Activated naive CD8-positive, alpha-beta T cell treated with anti-CD3 and anti-CD28 coated beads for 36 hours (primary cell): ENCODE results near the gene GSTO2. TPM values are rescaled to one million over a fixed set of nuclear protein-coding genes. Genes with fewer than 3 reads are reported as not detected.
"Not testable (repeated sequence)": the region's sequence is repeated elsewhere in the genome, so short reads cannot be mapped to it uniquely, and the experiment has no call there.

ENCODE experiments used
- DNase-seq: peaks from one replicate; pipeline ENCODE4 v3.0.0; 2021
- H3K27ac Mint-ChIP-seq: one replicate; pipeline ENCODE4 v1.8.0; 2022; ENCODE audit warnings: mild to moderate bottlenecking, moderate library complexity, mixed read lengths
- H3K27me3 Mint-ChIP-seq: one replicate; pipeline ENCODE4 v1.8.0; 2022; ENCODE audit warnings: mild to moderate bottlenecking, mixed read lengths
- H3K36me3 Mint-ChIP-seq: one replicate; pipeline ENCODE4 v1.8.0; 2021; ENCODE audit warnings: mild to moderate bottlenecking, mixed read lengths
- H3K4me1 Mint-ChIP-seq: one replicate; pipeline ENCODE4 v1.8.0; 2021; ENCODE audit warnings: mixed read lengths
- H3K4me3 Mint-ChIP-seq: one replicate; pipeline ENCODE4 v1.8.0; 2022; ENCODE audit warnings: mild to moderate bottlenecking, moderate library complexity, mixed read lengths
- H3K9me3 Mint-ChIP-seq: one replicate; pipeline ENCODE4 v1.8.0; 2022; ENCODE audit warnings: mixed read lengths
- total RNA-seq, 2 experiments: library from RNA; stranded (reverse); gene quantifications; one replicate each; pipeline ENCODE4 v1.2.3, GENCODE V29; 2021

The GSTO2 gene
- total RNA-seq, 2 experiments from 2014 or later = 1.5 to 2.5 TPM

DNA sequence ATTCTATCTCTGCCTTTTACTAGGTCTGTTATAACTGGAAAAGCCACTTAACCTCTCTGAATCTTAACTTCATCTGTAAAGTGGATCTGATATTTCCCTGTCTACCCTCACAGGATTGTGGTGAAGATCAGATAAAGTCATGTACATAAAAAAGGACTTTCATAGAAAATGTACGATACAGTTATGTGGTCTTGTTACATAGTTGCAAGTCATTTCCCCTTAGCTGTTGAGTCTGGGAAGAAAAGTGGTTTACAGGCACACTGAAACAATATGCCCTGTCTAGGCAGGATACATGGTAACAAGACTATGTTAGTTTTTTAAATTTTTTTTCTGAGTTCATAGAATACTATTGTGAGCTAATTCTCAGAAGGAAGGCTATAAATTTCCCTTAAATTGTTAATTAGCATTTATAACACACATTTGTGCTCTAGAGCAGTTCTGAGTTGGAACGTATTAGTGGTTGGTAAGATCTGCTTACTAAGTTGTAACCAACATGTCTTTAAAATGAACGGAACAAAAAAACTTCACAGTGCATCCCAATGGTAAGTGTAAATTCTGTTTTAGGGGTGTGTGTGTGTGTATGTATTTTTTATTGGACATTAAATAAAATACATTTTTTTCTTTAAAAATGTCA lies 21.4 kb upstream of the GSTO2 start:
- H3K27ac Mint-ChIP-seq = peak overlapping the region; percentile 66

GRCh38 chr10:104248931-104249330 lies 20.1 kb upstream of the GSTO2 start:
- H3K27me3 Mint-ChIP-seq = peaks cover 25% of the 10 kb centered on the region
- not testable (repeated sequence) for H3K27ac Mint-ChIP-seq, H3K9me3 Mint-ChIP-seq, H3K4me3 Mint-ChIP-seq, H3K36me3 Mint-ChIP-seq, DNase-seq
- H3K4me1 Mint-ChIP-seq = peaks cover 18% of the 10 kb centered on the region

More for the DNA sequence above, 21.4 kb upstream of the GSTO2 start:
- Mint-ChIP-seq H3K4me1 (peaks cover 10% of the 10 kb centered on the region), H3K36me3 (no peaks in the 10 kb centered on the region), H3K27me3 (peaks cover 33% of the 10 kb centered on the region), H3K4me3 (no peak overlapping the region), H3K9me3 (peaks cover 1% of the 10 kb centered on the region)
- no peak for DNase-seq

- peaks cover 25% of the 10 kb centered on the region for H3K27me3 Mint-ChIP-seq
- peaks cover 6% of the 10 kb centered on the region for H3K36me3 Mint-ChIP-seq
- no peak overlapping the region for H3K4me3 Mint-ChIP-seq
- H3K4me1 Mint-ChIP-seq = peaks cover 24% of the 10 kb centered on the region
- H3K9me3 Mint-ChIP-seq = peaks cover 6% of the 10 kb centered on the region
- no peak for DNase-seq
- no peak overlapping the region for H3K27ac Mint-ChIP-seq
Measured at GRCh38 chr10:104250371-104250770, 18.6 kb upstream of the GSTO2 start.

DNA sequence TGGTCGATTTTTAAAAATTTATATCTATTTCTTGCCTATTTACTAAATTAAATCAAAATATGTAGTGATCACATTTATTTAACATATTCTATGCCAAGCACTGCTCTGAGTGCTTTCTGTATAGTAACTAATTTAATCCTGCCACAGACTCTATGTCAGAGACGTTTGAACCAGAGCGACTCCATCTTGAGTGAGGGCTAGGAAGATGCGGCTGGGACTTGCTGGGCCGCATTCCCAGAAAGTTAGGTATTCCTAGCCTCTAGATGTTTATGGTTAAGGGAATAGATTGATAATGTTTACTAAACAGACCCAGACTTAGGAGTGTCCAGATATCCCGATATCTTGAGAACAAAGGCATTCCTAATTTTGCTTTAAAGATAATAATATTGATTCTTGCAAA lies 17.5 kb upstream of the GSTO2 start:
- Mint-ChIP-seq H3K9me3 (peaks cover 6% of the 10 kb centered on the region), H3K27me3 (peaks cover 24% of the 10 kb centered on the region), H3K27ac (no peak overlapping the region), H3K4me3 (no peak overlapping the region), H3K36me3 (peaks cover 14% of the 10 kb centered on the region), H3K4me1 (peaks cover 30% of the 10 kb centered on the region)
- no peak for DNase-seq

- peaks cover 30% of the 10 kb centered on the region for H3K4me1 Mint-ChIP-seq
- H3K27me3 Mint-ChIP-seq = peaks cover 21% of the 10 kb centered on the region
- H3K36me3 Mint-ChIP-seq = peaks cover 22% of the 10 kb centered on the region
- no peak overlapping the region for H3K27ac Mint-ChIP-seq
- DNase-seq = no peak
- H3K4me3 Mint-ChIP-seq = no peak overlapping the region
- peaks cover 5% of the 10 kb centered on the region for H3K9me3 Mint-ChIP-seq
Measured at GRCh38 chr10:104252368-104252767, 16.6 kb upstream of the GSTO2 start.

- Mint-ChIP-seq H3K27ac (no peak overlapping the region), H3K27me3 (peaks cover 21% of the 10 kb centered on the region), H3K4me3 (peak overlapping the region; percentile 42), H3K9me3 (peaks cover 5% of the 10 kb centered on the region), H3K4me1 (peaks cover 30% of the 10 kb centered on the region), H3K36me3 (peaks cover 25% of the 10 kb centered on the region)
- no peak for DNase-seq
Measured at GRCh38 chr10:104253106-104253505, 15.9 kb upstream of the GSTO2 start.

GRCh38 chr10:104253606-104254410 lies 15.2 kb upstream of the GSTO2 start:
- peaks cover 17% of the 10 kb centered on the region for H3K27me3 Mint-ChIP-seq
- H3K36me3 Mint-ChIP-seq = peaks cover 30% of the 10 kb centered on the region
- H3K4me3 Mint-ChIP-seq = peak overlapping the region; percentile 86
- H3K4me1 Mint-ChIP-seq = peaks cover 36% of the 10 kb centered on the region
- DNase-seq = no peak
- peaks cover 5% of the 10 kb centered on the region for H3K9me3 Mint-ChIP-seq
- H3K27ac Mint-ChIP-seq = peak overlapping the region; percentile 91

- peak; percentile 53 for DNase-seq
- Mint-ChIP-seq H3K36me3 (peaks cover 37% of the 10 kb centered on the region), H3K9me3 (peaks cover 5% of the 10 kb centered on the region), H3K27me3 (peaks cover 12% of the 10 kb centered on the region), H3K4me3 (peak within 1 kb of the TSS; percentile 86), H3K27ac (peak within 1 kb of the TSS; percentile 91), H3K4me1 (peaks cover 45% of the 10 kb centered on the region)
Measured at GRCh38 chr10:104254493-104255310, 14.3 kb upstream of the GSTO2 start, which contains the start of gene GSTO1. GSTO1 (plus strand) TSS chr10:104254892; CDS start chr10:104254929, 37 bp downstream.

GRCh38 chr10:104255311-104255981 lies 13.5 kb upstream of the GSTO2 start:
- Mint-ChIP-seq H3K27me3 (peaks cover 5% of the 10 kb centered on the region), H3K36me3 (peaks cover 45% of the 10 kb centered on the region), H3K9me3 (peaks cover 5% of the 10 kb centered on the region)

GRCh38 chr10:104256335-104256961 lies 12.5 kb upstream of the GSTO2 start:
- Mint-ChIP-seq H3K4me3 (peak overlapping the region; percentile 86), H3K9me3 (peaks cover 5% of the 10 kb centered on the region), H3K27ac (peak overlapping the region; percentile 91), H3K36me3 (peaks cover 55% of the 10 kb centered on the region), H3K27me3 (no peaks in the 10 kb centered on the region), H3K4me1 (peaks cover 63% of the 10 kb centered on the region)
- no peak for DNase-seq

More at GRCh38 chr10:104255311-104255981, 13.5 kb upstream of the GSTO2 start:
- Mint-ChIP-seq H3K4me1 (peaks cover 53% of the 10 kb centered on the region), H3K4me3 (peak overlapping the region; percentile 86), H3K27ac (peak overlapping the region; percentile 91)
- DNase-seq = no peak

- Mint-ChIP-seq H3K27me3 (no peaks in the 10 kb centered on the region), H3K27ac (no peak overlapping the region), H3K4me1 (peaks cover 69% of the 10 kb centered on the region), H3K9me3 (peaks cover 5% of the 10 kb centered on the region), H3K36me3 (peaks cover 60% of the 10 kb centered on the region), H3K4me3 (peak overlapping the region; percentile 30)
- no peak for DNase-seq
Measured at GRCh38 chr10:104257235-104257634, 11.7 kb upstream of the GSTO2 start.

- peaks cover 71% of the 10 kb centered on the region for H3K4me1 Mint-ChIP-seq
- H3K4me3 Mint-ChIP-seq = no peak overlapping the region
- no peaks in the 10 kb centered on the region for H3K27me3 Mint-ChIP-seq
- peaks cover 3% of the 10 kb centered on the region for H3K9me3 Mint-ChIP-seq
- no peak for DNase-seq
- peak overlapping the region; percentile 52 for H3K27ac Mint-ChIP-seq
- H3K36me3 Mint-ChIP-seq = peaks cover 62% of the 10 kb centered on the region
Measured at GRCh38 chr10:104258209-104258608, 10.8 kb upstream of the GSTO2 start.

- H3K36me3 Mint-ChIP-seq = peaks cover 63% of the 10 kb centered on the region
- H3K4me3 Mint-ChIP-seq = no peak overlapping the region
- peak overlapping the region; percentile 14 for H3K27ac Mint-ChIP-seq
- no peaks in the 10 kb centered on the region for H3K27me3 Mint-ChIP-seq
- no peak for DNase-seq
- no peaks in the 10 kb centered on the region for H3K9me3 Mint-ChIP-seq
- H3K4me1 Mint-ChIP-seq = peaks cover 69% of the 10 kb centered on the region
Measured at GRCh38 chr10:104259456-104259855, 9.5 kb upstream of the GSTO2 start.
